DOHH2 (cell line): ENCODE measurements around the gene SLITRK3.

Experiments
- H3F3A ChIP-seq: fragments of 200-600 bp; sonication (generic), shearing (Covaris generic); 2 replicates; pipeline ENCODE4 v1.6.0; 2016; ENCODE audit warnings: antibody characterized with exemption, mild to moderate bottlenecking; ENCODE audit not compliant: control insufficient read depth, insufficient read depth
- H3K27ac ChIP-seq: fragments of 200-600 bp; sonication (generic); 2 replicates; pipeline ENCODE4 v1.5.1; 2014; ENCODE audit warnings: low read depth, mild to moderate bottlenecking, low read length, moderate library complexity
- H3K27me3 ChIP-seq: fragments of 200-600 bp; sonication (generic); 2 replicates; pipeline ENCODE4 v1.6.1; 2014; ENCODE audit warnings: mild to moderate bottlenecking, low read length, mixed read lengths; ENCODE audit not compliant: control insufficient read depth
- H3K36me3 ChIP-seq: fragments of 200-600 bp; sonication (generic); 2 replicates; pipeline ENCODE4 v1.6.1; 2014; ENCODE audit warnings: mild to moderate bottlenecking, low read length, moderate library complexity, mixed read lengths; ENCODE audit not compliant: control insufficient read depth
- H3K4me1 ChIP-seq: fragments of 200-600 bp; sonication (generic); 2 replicates; pipeline ENCODE4 v1.6.1; 2014; ENCODE audit warnings: mild to moderate bottlenecking, low read length, mixed read lengths; ENCODE audit not compliant: control insufficient read depth
- H3K4me2 ChIP-seq: fragments of 200-600 bp; sonication (generic); 2 replicates; pipeline ENCODE4 v1.6.0; 2014; ENCODE audit warnings: mild to moderate bottlenecking, low read length, moderate library complexity
- H3K4me3 ChIP-seq: fragments of 200-600 bp; sonication (generic); 2 replicates; pipeline ENCODE4 v1.5.1; 2014; ENCODE audit warnings: mild to moderate bottlenecking, low read length, mixed read lengths
- H3K79me2 ChIP-seq: fragments of 200-600 bp; sonication (generic); 2 replicates; pipeline ENCODE4 v1.6.1; 2014; ENCODE audit warnings: mild to moderate bottlenecking, low read length, mixed read lengths; ENCODE audit not compliant: control insufficient read depth
- H3K9me2 ChIP-seq: fragments of 200-600 bp; sonication (generic); replicated peaks from 2 replicates; pipeline ENCODE4 v1.6.1; 2014; ENCODE audit warnings: mild to moderate bottlenecking, low read length, mixed read lengths; ENCODE audit not compliant: control insufficient read depth
- H3K9me3 ChIP-seq: fragments of 200-600 bp; sonication (generic); 2 replicates; pipeline ENCODE4 v1.6.1; 2014; ENCODE audit warnings: antibody characterized with exemption, low read length, mixed read lengths; ENCODE audit not compliant: control insufficient read depth, insufficient read depth
- H4K20me1 ChIP-seq: fragments of 200-600 bp; sonication (generic); 2 replicates; pipeline ENCODE4 v1.6.0; 2014; ENCODE audit warnings: low read depth, mild to moderate bottlenecking, antibody characterized with exemption, low read length, moderate library complexity; ENCODE audit not compliant: control insufficient read depth, insufficient read depth
- EZH2phosphoT487 ChIP-seq: fragments of 200-600 bp; sonication (generic); IDR thresholded peaks from 2 replicates; pipeline ENCODE4 v1.6.1; 2017; ENCODE audit warnings: borderline replicate concordance, mild to moderate bottlenecking, antibody characterized with exemption, low read length, moderate library complexity, mixed read lengths
- TF ChIP-seq, protein P1 (sequence below): fragments of 200-600 bp; sonication (generic); IDR thresholded peaks from one replicate; pipeline ENCODE4 v1.5.1; 2014; ENCODE audit warnings: antibody characterized with exemption, mild to moderate bottlenecking, low read depth, low read length; ENCODE audit not compliant: poor library complexity, severe bottlenecking

SLITRK3 gene

DNA sequence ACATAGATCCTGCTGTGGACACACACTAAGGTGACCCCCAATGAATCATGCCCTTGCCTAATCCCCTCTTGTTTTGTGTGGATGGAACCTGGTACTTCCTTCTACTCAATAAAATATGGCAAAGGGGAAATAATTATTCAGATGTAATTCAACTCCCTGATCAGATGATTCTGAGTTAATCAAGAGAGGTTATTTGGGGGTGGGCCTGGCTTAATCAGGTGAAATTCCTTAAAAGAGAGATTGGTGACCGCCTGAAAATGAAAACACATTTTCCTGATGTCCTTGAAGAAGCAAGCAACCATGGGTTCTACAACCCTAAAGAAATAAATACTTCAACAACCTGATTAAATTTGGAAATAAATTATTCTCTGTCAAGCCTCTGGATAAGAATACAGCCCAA lies 8.3 kb upstream of the SLITRK3 start:
- Histone ChIP-seq H3K79me2 (no peaks in the 10 kb centered on the region), H3K4me1 (no peaks in the 10 kb centered on the region), H3K9me2 (no peaks in the 10 kb centered on the region), H4K20me1 (no peaks in the 10 kb centered on the region), H3K27ac (no peak overlapping the region), H3K36me3 (no peaks in the 10 kb centered on the region), H3K4me2 (no peak overlapping the region), H3K9me3 (no peaks in the 10 kb centered on the region), H3K27me3 (no peaks in the 10 kb centered on the region), H3F3A (no peaks in the 10 kb centered on the region), H3K4me3 (no peak overlapping the region)
- TF ChIP-seq, protein P1, sequence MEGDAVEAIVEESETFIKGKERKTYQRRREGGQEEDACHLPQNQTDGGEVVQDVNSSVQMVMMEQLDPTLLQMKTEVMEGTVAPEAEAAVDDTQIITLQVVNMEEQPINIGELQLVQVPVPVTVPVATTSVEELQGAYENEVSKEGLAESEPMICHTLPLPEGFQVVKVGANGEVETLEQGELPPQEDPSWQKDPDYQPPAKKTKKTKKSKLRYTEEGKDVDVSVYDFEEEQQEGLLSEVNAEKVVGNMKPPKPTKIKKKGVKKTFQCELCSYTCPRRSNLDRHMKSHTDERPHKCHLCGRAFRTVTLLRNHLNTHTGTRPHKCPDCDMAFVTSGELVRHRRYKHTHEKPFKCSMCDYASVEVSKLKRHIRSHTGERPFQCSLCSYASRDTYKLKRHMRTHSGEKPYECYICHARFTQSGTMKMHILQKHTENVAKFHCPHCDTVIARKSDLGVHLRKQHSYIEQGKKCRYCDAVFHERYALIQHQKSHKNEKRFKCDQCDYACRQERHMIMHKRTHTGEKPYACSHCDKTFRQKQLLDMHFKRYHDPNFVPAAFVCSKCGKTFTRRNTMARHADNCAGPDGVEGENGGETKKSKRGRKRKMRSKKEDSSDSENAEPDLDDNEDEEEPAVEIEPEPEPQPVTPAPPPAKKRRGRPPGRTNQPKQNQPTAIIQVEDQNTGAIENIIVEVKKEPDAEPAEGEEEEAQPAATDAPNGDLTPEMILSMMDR: no peak
- no peak for TF ChIP-seq EZH2phosphoT487

DNA sequence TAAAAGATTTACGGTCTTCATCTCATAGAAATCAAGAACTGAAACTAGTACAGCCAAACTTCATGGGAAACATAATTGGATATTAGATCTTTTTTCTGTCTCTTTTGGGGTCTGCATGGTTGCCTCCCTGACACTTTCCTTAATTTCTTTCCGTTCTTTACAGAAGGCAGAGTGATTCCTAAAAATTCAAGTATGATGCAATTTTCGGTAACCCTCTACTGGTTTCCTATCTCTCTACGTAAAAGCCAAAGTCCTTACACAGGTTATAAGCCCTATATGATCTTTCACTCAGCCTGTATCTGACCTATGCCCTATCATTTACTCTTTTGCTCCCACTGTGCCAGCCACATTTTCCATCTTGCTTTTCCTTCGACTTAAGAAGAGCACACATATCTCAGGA lies 6.8 kb upstream of the SLITRK3 start:
- Histone ChIP-seq H3K4me2 (no peak overlapping the region), H4K20me1 (no peaks in the 10 kb centered on the region), H3K27me3 (no peaks in the 10 kb centered on the region), H3K9me2 (no peaks in the 10 kb centered on the region), H3K4me3 (no peak overlapping the region), H3K9me3 (no peaks in the 10 kb centered on the region), H3K4me1 (no peaks in the 10 kb centered on the region), H3K27ac (no peak overlapping the region), H3K79me2 (no peaks in the 10 kb centered on the region), H3F3A (no peaks in the 10 kb centered on the region), H3K36me3 (no peaks in the 10 kb centered on the region)
- TF ChIP-seq EZH2phosphoT487: no peak
- TF ChIP-seq, protein P1: no peak

DNA sequence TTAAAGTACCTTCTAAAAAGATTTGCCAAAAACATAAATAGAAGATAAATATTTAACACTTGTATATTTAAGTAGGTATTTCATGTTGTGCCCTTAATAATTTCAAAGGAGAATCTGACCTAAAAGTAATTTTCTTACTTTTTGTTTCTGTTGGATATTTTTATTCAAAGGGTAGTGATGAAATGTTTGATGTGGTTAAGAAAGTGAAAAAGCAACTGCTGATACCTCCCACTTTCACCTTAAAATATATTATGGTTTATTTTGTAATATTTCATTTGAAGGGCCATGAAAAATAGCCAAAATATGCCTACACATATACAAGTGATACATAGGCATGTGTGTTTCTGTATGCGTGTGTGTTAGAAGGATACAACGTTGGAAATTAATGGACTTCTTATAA lies 5.8 kb upstream of the SLITRK3 start:
- Histone ChIP-seq H3K4me2 (no peak overlapping the region), H3K9me3 (no peaks in the 10 kb centered on the region), H3K9me2 (no peaks in the 10 kb centered on the region), H3K36me3 (no peaks in the 10 kb centered on the region), H3K27me3 (no peaks in the 10 kb centered on the region), H3K4me1 (no peaks in the 10 kb centered on the region), H4K20me1 (no peaks in the 10 kb centered on the region), H3K27ac (no peak overlapping the region), H3K4me3 (no peak overlapping the region), H3K79me2 (no peaks in the 10 kb centered on the region), H3F3A (no peaks in the 10 kb centered on the region)
- no peak for TF ChIP-seq EZH2phosphoT487
- TF ChIP-seq, protein P1: no peak

DNA sequence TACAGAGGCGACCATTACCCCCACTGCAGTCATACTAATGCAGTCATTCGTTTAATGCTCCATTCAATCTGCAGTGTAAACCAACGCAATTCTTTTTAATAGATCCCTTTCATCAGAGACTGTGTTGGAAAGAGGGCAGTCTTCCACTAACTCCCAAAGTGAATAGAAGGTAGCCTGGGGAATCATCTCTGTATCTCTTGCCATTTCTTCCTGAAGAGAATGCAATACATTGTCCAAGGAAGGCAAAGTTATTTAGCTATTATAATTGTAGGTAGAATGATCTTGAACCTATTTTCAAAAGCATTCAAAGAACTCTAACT lies 1.3 kb upstream of the SLITRK3 start:
- no peaks in the 10 kb centered on the region for H4K20me1 ChIP-seq
- no peak overlapping the region for H3K27ac ChIP-seq
- H3K4me2 ChIP-seq: no peak overlapping the region
- H3K36me3 ChIP-seq: no peaks in the 10 kb centered on the region
- no peak overlapping the region for H3K4me3 ChIP-seq
- H3K4me1 ChIP-seq: no peaks in the 10 kb centered on the region
- H3K79me2 ChIP-seq: no peaks in the 10 kb centered on the region
- H3K9me3 ChIP-seq: no peaks in the 10 kb centered on the region; the same call in 1 of the 2 replicates
- no peaks in the 10 kb centered on the region for H3K9me2 ChIP-seq
- TF ChIP-seq, protein P1: no peak
- no peak for TF ChIP-seq EZH2phosphoT487
- no peaks in the 10 kb centered on the region for H3F3A ChIP-seq
- peaks cover 12% of the 10 kb centered on the region for H3K27me3 ChIP-seq
